OCI-LY7 (cell line): Measurements from ENCODE around the gene APEX1. TPM values are rescaled to one million over a fixed set of nuclear protein-coding genes. Genes with fewer than 3 reads are reported as not detected.

Experiments used
- Bru-seq: library from RNA; stranded (reverse); fragments of 400-500 nt; gene quantifications from one replicate; lab custom pipeline; 2021; lab: Mats Ljungman, UMichigan
- BruChase-seq, 2 experiments: library from RNA; stranded (reverse); fragments of 400-500 nt; gene quantifications; one replicate each; lab custom pipeline; 2021; lab: Mats Ljungman, UMichigan
- BruUV-seq: library from RNA; stranded (reverse); fragments of 400-500 nt; replicated peaks from 2 replicates; lab custom pipeline; 2021; lab: Mats Ljungman, UMichigan
- CTCF ChIA-PET: fragments of 300-600 bp; sonication (Branson Sonifier 250); formaldehyde crosslinking; loops from one replicate; lab custom pipeline; 2022; ENCODE audit warnings: antibody characterized with exemption; ENCODE audit not compliant: unreplicated experiment; lab: Charles Lee
- POLR2A ChIA-PET: fragments of 300-600 bp; sonication (Branson Sonifier 250); formaldehyde crosslinking; loops from one replicate; lab custom pipeline; 2022; ENCODE audit warnings: antibody characterized with exemption; lab: Charles Lee
- DNase-seq: peaks from one replicate; pipeline ENCODE4 v3.0.0-alpha.2; 2015; ENCODE audit warnings: low spot score
- H2AFZ ChIP-seq: fragments of 200-600 bp; sonication (generic), shearing (Covaris generic); 2 replicates; pipeline ENCODE4 v1.6.1; 2014; ENCODE audit warnings: mild to moderate bottlenecking, antibody characterized with exemption, low read length, moderate library complexity
- H3K27ac ChIP-seq: fragments of 200-600 bp; sonication (generic); 2 replicates; pipeline ENCODE4 v1.5.1; 2014; ENCODE audit warnings: mixed run types, low read depth, mild to moderate bottlenecking, moderate library complexity, low read length, inconsistent platforms; ENCODE audit not compliant: poor library complexity, severe bottlenecking
- H3K36me3 ChIP-seq: fragments of 200-600 bp; sonication (generic); 2 replicates; pipeline ENCODE4 v1.6.1; 2014; ENCODE audit warnings: mild to moderate bottlenecking, antibody characterized with exemption, low read length, moderate library complexity, mixed read lengths; ENCODE audit not compliant: insufficient read depth
- H3K4me1 ChIP-seq: fragments of 200-600 bp; sonication (generic); 2 replicates; pipeline ENCODE4 v1.5.1; 2014; ENCODE audit warnings: mild to moderate bottlenecking, low read length; ENCODE audit not compliant: insufficient read depth, poor library complexity, severe bottlenecking
- H3K4me2 ChIP-seq: fragments of 200-600 bp; sonication (generic); 2 replicates; pipeline ENCODE4 v1.6.1; 2014; ENCODE audit warnings: mild to moderate bottlenecking, low read length
- H3K4me3 ChIP-seq: fragments of 200-600 bp; sonication (generic); 2 replicates; pipeline ENCODE4 v1.5.1; 2014; ENCODE audit warnings: mild to moderate bottlenecking, low read depth, low read length; ENCODE audit not compliant: poor library complexity, severe bottlenecking
- H3K79me2 ChIP-seq: fragments of 200-600 bp; sonication (generic); 2 replicates; pipeline ENCODE4 v1.6.1; 2016; ENCODE audit warnings: low read depth, mild to moderate bottlenecking, low read length, moderate library complexity, mixed read lengths; ENCODE audit not compliant: insufficient read depth
- H3K9me2 ChIP-seq: fragments of 200-600 bp; sonication (generic); 2 replicates; pipeline ENCODE4 v1.6.1; 2016; ENCODE audit warnings: mild to moderate bottlenecking, low read length, mixed read lengths; ENCODE audit not compliant: insufficient read depth
- H3K9me3 ChIP-seq: fragments of 200-600 bp; sonication (generic); 2 replicates; pipeline ENCODE4 v1.6.1; 2014; ENCODE audit warnings: mild to moderate bottlenecking, mixed run types, low read length, mixed read lengths
- H4K20me1 ChIP-seq: fragments of 200-600 bp; sonication (generic); 2 replicates; pipeline ENCODE4 v1.6.1; 2014; ENCODE audit warnings: mild to moderate bottlenecking, antibody characterized with exemption, low read length, moderate library complexity, mixed read lengths; ENCODE audit not compliant: insufficient read depth
- EZH2phosphoT487 ChIP-seq: fragments of 200-600 bp; sonication (generic); IDR thresholded peaks from 2 replicates; pipeline ENCODE4 v1.6.1; 2018; ENCODE audit warnings: low read depth, borderline replicate concordance, mild to moderate bottlenecking, mixed run types, antibody characterized with exemption, low read length, moderate library complexity, mixed read lengths
- intact Hi-C: fragments of 100-400 bp; cut with micrococcal nuclease; formaldehyde crosslinking; loops from one replicate; pipeline ENCODE4 v1.10.0; 2022; ENCODE audit not compliant: unreplicated experiment
- long read RNA-seq: library from polyadenylated mRNA; stranded (forward); transcript quantifications from one replicate; pipeline ENCODE4 v2.0.0, GENCODE V29; 2022
- total RNA-seq, 2 experiments: library from RNA; depleted of rRNA in 1 of 2; stranded (reverse); fragments of >200 nt in 1 of 2; shearing (Covaris generic) in 1 of 2; gene quantifications; 2 replicates each; pipeline ENCODE4 v1.2.3, GENCODE V29; 2014 to 2022
- TF ChIP-seq, protein P1 (sequence below): fragments of 200-600 bp; sonication (generic); conservative IDR thresholded peaks from 2 replicates; pipeline ENCODE4 v1.5.1; 2014; ENCODE audit warnings: mild to moderate bottlenecking, antibody characterized with exemption, low read length, moderate library complexity, mixed read lengths

Gene APEX1
- total RNA-seq (2014; rRNA removed; shearing (Covaris generic)) (110 and 117 TPM in 2 replicates), total RNA-seq (2022) (175 and 203 TPM in 2 replicates), Bru-seq, nascent RNA (percentile 98 among the genes with signal in this experiment), BruChase-seq, experiment 1, labeled RNA remaining after a 6-hour chase (percentile 99 among the genes with signal in this experiment), BruChase-seq, experiment 2, labeled RNA remaining after a 2-hour chase (percentile 98 among the genes with signal in this experiment)
- long read RNA-seq, transcript APEX1-210 (5 exons, 1,437 nt), result minor isoform, 29 of 253 reads
- long read RNA-seq, transcript APEX1-205 (4 exons, 1,603 nt), result minor isoform, 13 of 253 reads
- long read RNA-seq, transcript APEX1-201 (5 exons, 1,484 nt), result major isoform, 162 of 253 reads
- long read RNA-seq, transcript APEX1-216 (3 exons, 1,803 nt), result minor isoform, 14 of 253 reads
- long read RNA-seq, partial matches to known transcripts, result 9 of 253 reads
- long read RNA-seq, other reads (novel, unspliced or antisense), result 11 of 253 reads

DNA sequence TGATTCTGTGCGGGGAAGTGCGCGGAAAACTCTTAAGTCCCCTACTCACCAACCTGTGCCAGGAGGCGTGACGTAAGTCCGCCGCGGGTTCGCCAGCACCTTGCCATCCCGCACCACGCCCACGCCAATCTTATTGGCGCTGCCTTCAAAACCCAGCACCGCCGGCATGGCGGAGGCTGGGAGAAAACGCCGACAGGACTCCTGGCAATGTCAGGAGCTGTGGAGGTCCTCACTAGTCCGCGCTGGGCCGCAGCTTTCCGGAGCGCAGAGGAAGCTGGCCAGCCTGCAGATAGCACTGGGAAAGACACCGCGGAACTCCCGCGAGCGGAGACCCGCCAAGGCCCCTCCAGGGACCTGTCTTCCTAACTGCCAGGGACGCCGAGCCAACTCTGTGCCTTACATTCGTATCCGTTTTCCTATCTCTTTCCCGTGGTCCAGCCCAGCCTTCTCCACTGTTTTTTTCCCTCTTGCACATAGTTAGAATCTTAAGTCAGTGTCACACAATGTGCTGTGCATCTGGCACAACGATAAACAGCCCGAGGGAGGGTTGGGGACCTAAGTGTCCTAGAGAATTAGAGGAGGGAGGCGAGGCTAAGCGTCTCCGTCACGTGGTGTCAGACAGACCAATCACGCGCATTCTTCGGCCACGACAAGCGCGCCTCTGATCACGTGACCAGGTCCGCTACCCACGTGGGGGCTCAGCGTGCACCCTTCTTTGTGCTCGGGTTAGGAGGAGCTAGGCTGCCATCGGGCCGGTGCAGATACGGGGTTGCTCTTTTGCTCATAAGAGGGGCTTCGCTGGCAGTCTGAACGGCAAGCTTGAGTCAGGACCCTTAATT lies at the start of gene APEX1, which contains the start of gene OSGEP:
APEX1 (plus strand) TSS at position 711 of the 839 bp plus-strand sequence. CDS start 420 bp downstream, outside the sequence.
OSGEP (minus strand) TSS at position 297 of the 839 bp plus-strand sequence; CDS start at position 168, 129 bp downstream.
- POLR2A ChIA-PET, result interaction anchor here (0.6 to 4.4 kb wide), 17 partner anchors 9 to 159 kb away, joined by 3 to 27 read pairs (median 6); partner anchors contain the start of genes PARP2, PNP and TEP1
- BruUV-seq, result no TSS peak
- Histone ChIP-seq H3K79me2 (peaks cover 62% of the 10 kb centered on the region), H3K4me1 (peaks cover 42% of the 10 kb centered on the region), H3K36me3 (peaks cover 76% of the 10 kb centered on the region), H3K9me2 (no peaks in the 10 kb centered on the region), H2AFZ (peak within 1 kb of the TSS; percentile 74), H3K9me3 (no peaks in the 10 kb centered on the region), H3K27ac (peak within 1 kb of the TSS; percentile 78), H3K4me3 (peak within 1 kb of the TSS; percentile 99), H3K4me2 (peak within 1 kb of the TSS; percentile 90), H4K20me1 (peaks cover 2% of the 10 kb centered on the region; the same call in 1 of the 2 replicates)
- intact Hi-C loops, result loop anchor here (1.0 kb wide), 2 partner anchors 39 to 111 kb away; partner anchors contain the start of gene PARP2
- CTCF ChIA-PET, result interaction anchor here (0.7 to 1.7 kb wide), 3 partner anchors 25 to 39 kb away, joined by 3 to 7 read pairs (median 3); no protein-coding TSS in a partner anchor
- peak; percentile 100 for DNase-seq
- TF ChIP-seq, protein P1, sequence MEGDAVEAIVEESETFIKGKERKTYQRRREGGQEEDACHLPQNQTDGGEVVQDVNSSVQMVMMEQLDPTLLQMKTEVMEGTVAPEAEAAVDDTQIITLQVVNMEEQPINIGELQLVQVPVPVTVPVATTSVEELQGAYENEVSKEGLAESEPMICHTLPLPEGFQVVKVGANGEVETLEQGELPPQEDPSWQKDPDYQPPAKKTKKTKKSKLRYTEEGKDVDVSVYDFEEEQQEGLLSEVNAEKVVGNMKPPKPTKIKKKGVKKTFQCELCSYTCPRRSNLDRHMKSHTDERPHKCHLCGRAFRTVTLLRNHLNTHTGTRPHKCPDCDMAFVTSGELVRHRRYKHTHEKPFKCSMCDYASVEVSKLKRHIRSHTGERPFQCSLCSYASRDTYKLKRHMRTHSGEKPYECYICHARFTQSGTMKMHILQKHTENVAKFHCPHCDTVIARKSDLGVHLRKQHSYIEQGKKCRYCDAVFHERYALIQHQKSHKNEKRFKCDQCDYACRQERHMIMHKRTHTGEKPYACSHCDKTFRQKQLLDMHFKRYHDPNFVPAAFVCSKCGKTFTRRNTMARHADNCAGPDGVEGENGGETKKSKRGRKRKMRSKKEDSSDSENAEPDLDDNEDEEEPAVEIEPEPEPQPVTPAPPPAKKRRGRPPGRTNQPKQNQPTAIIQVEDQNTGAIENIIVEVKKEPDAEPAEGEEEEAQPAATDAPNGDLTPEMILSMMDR, result no peak

DNA sequence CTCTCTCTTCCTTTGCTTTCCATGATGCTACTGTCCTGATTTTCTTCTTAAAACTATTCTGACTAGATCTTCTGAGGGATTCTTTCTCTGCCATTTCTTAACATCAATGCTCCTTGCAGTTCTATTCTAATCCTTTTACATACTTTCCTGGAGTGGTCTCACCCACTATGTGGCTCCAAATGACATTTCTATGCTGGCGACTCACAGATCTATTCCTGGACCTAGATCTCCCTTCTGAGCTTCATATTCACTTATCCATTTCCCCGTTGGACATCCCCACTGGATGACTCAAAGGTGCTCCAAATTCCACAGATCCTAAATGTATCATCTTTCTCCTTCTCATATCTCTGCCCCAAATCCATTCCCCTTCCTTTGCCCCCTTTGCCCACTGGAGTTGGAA lies 45.8 kb upstream of the APEX1 start:
- no peaks in the 10 kb centered on the region for H3K9me3 ChIP-seq
- POLR2A ChIA-PET, result interaction anchor here (1.0 kb wide), 1 partner anchor 66 kb away, joined by 3 read pairs; the partner anchor contains the start of gene PARP2
- intact Hi-C loops, result no loop called here
- H3K4me1 ChIP-seq, result peaks cover 13% of the 10 kb centered on the region
- no peak overlapping the region for H3K27ac ChIP-seq
- no peaks in the 10 kb centered on the region; the same call in 1 of the 2 replicates for H3K79me2 ChIP-seq
- H4K20me1 ChIP-seq, result no peaks in the 10 kb centered on the region
- DNase-seq, result no peak
- H3K4me3 ChIP-seq, result no peak overlapping the region
- no peaks in the 10 kb centered on the region for H3K9me2 ChIP-seq
- H3K4me2 ChIP-seq, result no peak overlapping the region
- TF ChIP-seq EZH2phosphoT487, result no peak
- TF ChIP-seq, protein P1, result no peak
- H3K36me3 ChIP-seq, result peaks cover 33% of the 10 kb centered on the region; the same call in 1 of the 2 replicates
- CTCF ChIA-PET, result interaction anchor here (0.6 kb wide), 1 partner anchor 425 kb away, joined by 3 read pairs; no protein-coding TSS in a partner anchor
- no peak overlapping the region for H2AFZ ChIP-seq
- BruUV-seq, result no TSS peak
